OCI-LY3 (cell line): ENCODE data around the gene PAQR9.

Experiments
- H2AFZ ChIP-seq: fragments of 200-600, 300-600 bp; shearing (Covaris generic); 2 replicates; pipeline ENCODE4 v1.6.0; 2014; ENCODE audit warnings: antibody characterized with exemption, low read depth, low read length
- H3K27ac ChIP-seq: fragments of 200-600, 300-600 bp; sonication (generic); 2 replicates; pipeline ENCODE4 v1.5.1; 2014; ENCODE audit warnings: mild to moderate bottlenecking, low read length, moderate library complexity, mixed read lengths
- H3K27me3 ChIP-seq: fragments of 200-600, 300-600 bp; sonication (generic); 2 replicates; pipeline ENCODE4 v1.6.1; 2014; ENCODE audit warnings: low read depth, low read length, mixed read lengths
- H3K36me3 ChIP-seq: fragments of 200-600, 300-600 bp; sonication (generic); replicated peaks from 2 replicates; pipeline ENCODE3; 2014; ENCODE audit warnings: low read depth, low read length, mixed read lengths
- H3K4me1 ChIP-seq: fragments of 300-600, 200-600 bp; sonication (generic); 2 replicates; pipeline ENCODE4 v1.6.1; 2014; ENCODE audit warnings: low read length, mixed read lengths
- H3K4me2 ChIP-seq: fragments of 200-600, 300-600 bp; sonication (generic); 2 replicates; pipeline ENCODE4 v1.6.1; 2014; ENCODE audit warnings: low read length, mixed read lengths
- H3K4me3 ChIP-seq: fragments of 300-600, 200-600 bp; sonication (generic); 2 replicates; pipeline ENCODE4 v1.5.1; 2014; ENCODE audit warnings: antibody characterized with exemption, mild to moderate bottlenecking, low read length, moderate library complexity
- H3K79me2 ChIP-seq: fragments of 300-600, 200-600 bp; shearing (Covaris generic); 2 replicates; pipeline ENCODE4 v1.6.1; 2014; ENCODE audit warnings: mild to moderate bottlenecking, low read length, mixed read lengths
- H3K9ac ChIP-seq: fragments of 300-600, 200-600 bp; shearing (Covaris generic); 2 replicates; pipeline ENCODE4 v1.6.0; 2014; ENCODE audit warnings: mild to moderate bottlenecking, low read length, moderate library complexity
- H3K9me3 ChIP-seq: fragments of 200-600, 300-600 bp; shearing (Covaris generic); 2 replicates; pipeline ENCODE4 v1.6.1; 2014; ENCODE audit warnings: low read length, mixed read lengths; ENCODE audit not compliant: insufficient read depth
- H4K20me1 ChIP-seq: fragments of 200-600, 300-600 bp; sonication (generic); 2 replicates; pipeline ENCODE4 v1.6.1; 2016; ENCODE audit warnings: low read length, mixed read lengths; ENCODE audit not compliant: insufficient read depth
- CTCF ChIP-seq: fragments of 200-600, 300-600 bp; sonication (generic); IDR thresholded peaks from 2 replicates; pipeline ENCODE4 v1.5.1; 2014; ENCODE audit warnings: antibody characterized with exemption, low read length, low read depth
- EZH2phosphoT487 ChIP-seq: fragments of 200-600 bp; shearing (Covaris generic); IDR thresholded peaks from 2 replicates; pipeline ENCODE4 v1.6.1; 2018; ENCODE audit warnings: antibody characterized with exemption, mixed run types, low read depth

The PAQR9 gene

GRCh38 chr3:142975316-142975995 lies 12.0 kb upstream of the PAQR9 start:
- H3K27me3 ChIP-seq, result 0 out of 2 replicates have a peak, but pooled peaks cover 3% of the 10 kb centered on the region
- H2AFZ ChIP-seq, result no peak overlapping the region
- H3K4me2 ChIP-seq, result no peak overlapping the region

GRCh38 chr3:142973217-142974009 lies 9.9 kb upstream of the PAQR9 start:
- no peaks in the 10 kb centered on the region for H3K79me2 ChIP-seq
- H3K36me3 ChIP-seq, result no peaks in the 10 kb centered on the region
- TF ChIP-seq CTCF, result no peak
- no peak for TF ChIP-seq EZH2phosphoT487
- no peaks in the 10 kb centered on the region for H3K27me3 ChIP-seq
- no peaks in the 10 kb centered on the region for H3K4me1 ChIP-seq
- no peak overlapping the region for H3K9ac ChIP-seq
- H3K27ac ChIP-seq, result no peak overlapping the region
- no peak overlapping the region for H2AFZ ChIP-seq
- H3K4me3 ChIP-seq, result no peak overlapping the region
- H3K9me3 ChIP-seq, result no peaks in the 10 kb centered on the region
- no peak overlapping the region for H3K4me2 ChIP-seq
- H4K20me1 ChIP-seq, result no peaks in the 10 kb centered on the region

More at GRCh38 chr3:142975316-142975995, 12.0 kb upstream of the PAQR9 start:
- no peaks in the 10 kb centered on the region for H3K4me1 ChIP-seq
- no peaks in the 10 kb centered on the region for H4K20me1 ChIP-seq
- H3K79me2 ChIP-seq, result no peaks in the 10 kb centered on the region
- H3K4me3 ChIP-seq, result no peak overlapping the region
- H3K9ac ChIP-seq, result no peak overlapping the region
- no peaks in the 10 kb centered on the region for H3K9me3 ChIP-seq
- 0 out of 2 replicates have a peak, but pooled peaks have one; percentile 11 for TF ChIP-seq CTCF
- TF ChIP-seq EZH2phosphoT487, result no peak
- no peaks in the 10 kb centered on the region for H3K36me3 ChIP-seq
- no peak overlapping the region for H3K27ac ChIP-seq

DNA sequence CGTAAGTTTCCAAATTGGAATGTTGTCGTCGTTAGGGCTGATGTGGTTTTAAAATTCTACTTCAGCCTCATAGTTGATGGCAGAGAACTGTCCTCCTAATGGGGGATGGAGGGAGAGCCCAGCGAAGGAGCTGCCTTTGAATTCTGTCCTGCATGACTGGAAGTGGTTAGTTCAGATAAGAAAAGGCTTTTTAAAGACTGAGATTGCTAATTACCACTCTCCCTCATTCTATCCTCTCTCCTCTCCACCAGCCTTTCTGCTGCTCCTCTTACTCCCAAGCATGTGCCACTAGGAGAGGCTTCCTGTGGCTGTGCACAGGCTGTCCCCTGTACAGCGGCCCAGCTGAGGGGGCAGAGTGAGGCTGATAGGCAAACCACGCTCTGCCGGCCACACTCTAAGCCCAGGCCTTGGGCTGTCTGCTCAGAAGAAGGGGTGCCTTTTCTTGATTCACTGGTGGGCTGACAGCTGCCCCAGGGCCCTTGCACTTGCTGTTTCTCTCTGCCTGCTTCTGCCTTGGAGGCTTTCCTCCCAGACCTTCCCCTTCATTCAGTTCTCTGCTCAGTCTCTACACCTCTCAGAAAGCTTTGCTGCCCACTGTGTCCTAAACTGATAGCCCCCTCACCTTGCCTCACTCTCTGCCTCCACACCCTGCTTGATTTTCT lies 8.7 kb upstream of the PAQR9 start:
- no peak overlapping the region for H3K4me3 ChIP-seq
- no peaks in the 10 kb centered on the region for H3K4me1 ChIP-seq
- no peaks in the 10 kb centered on the region for H3K9me3 ChIP-seq
- H3K4me2 ChIP-seq, result no peak overlapping the region
- H3K79me2 ChIP-seq, result no peaks in the 10 kb centered on the region
- no peaks in the 10 kb centered on the region for H3K36me3 ChIP-seq
- H3K27me3 ChIP-seq, result no peaks in the 10 kb centered on the region
- H3K27ac ChIP-seq, result no peak overlapping the region
- H4K20me1 ChIP-seq, result no peaks in the 10 kb centered on the region
- no peak overlapping the region for H3K9ac ChIP-seq
- no peak overlapping the region for H2AFZ ChIP-seq
- TF ChIP-seq CTCF (no peak), EZH2phosphoT487 (no peak)

DNA sequence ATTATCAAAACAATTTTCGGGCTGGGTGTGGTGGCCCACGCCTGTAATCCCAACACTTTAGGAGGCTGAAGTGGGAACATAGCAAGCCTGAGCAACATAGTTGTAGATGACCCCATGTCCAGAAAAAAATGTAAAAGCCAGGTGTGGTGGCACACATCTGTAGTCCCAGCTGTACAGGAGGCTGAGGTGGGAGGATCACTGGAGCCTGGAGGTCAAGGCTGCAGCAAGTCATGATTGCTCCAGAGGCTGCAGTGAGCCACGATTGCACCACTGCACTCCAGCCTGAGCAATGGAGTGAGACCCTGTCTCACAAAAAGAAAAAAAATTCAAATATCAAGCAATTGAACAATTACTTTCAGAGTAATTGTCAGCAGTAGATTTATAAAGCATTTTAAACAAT lies 8.0 kb upstream of the PAQR9 start:
- Histone ChIP-seq H4K20me1 (no peaks in the 10 kb centered on the region), H3K4me2 (no peak overlapping the region), H3K4me3 (no peak overlapping the region), H2AFZ (no peak overlapping the region), H3K27me3 (no peaks in the 10 kb centered on the region), H3K36me3 (no peaks in the 10 kb centered on the region), H3K9ac (no peak overlapping the region), H3K27ac (no peak overlapping the region), H3K79me2 (no peaks in the 10 kb centered on the region), H3K9me3 (no peaks in the 10 kb centered on the region), H3K4me1 (no peaks in the 10 kb centered on the region)
- no peak for TF ChIP-seq CTCF
- no peak for TF ChIP-seq EZH2phosphoT487
